Right atrium auricular region (tissue), 2 donors: ENCODE measurements around the gene TMSB10. TPM values are rescaled to one million over a fixed set of nuclear protein-coding genes. Genes with fewer than 3 reads are reported as not detected.
A peak's percentile ranks its signal among the peaks of the same experiment; 100 is the strongest.

Experiments used
- DNase-seq: peaks from one replicate; pipeline ENCODE4 v3.0.0-alpha.2; 2019; ENCODE audit warnings: low spot score
- H3K27ac ChIP-seq, 2 donors: fragments of 200-600 bp; sonication (generic); 1 replicate in 1 of 2; 2 replicates in 1 of 2; pipeline ENCODE4 v1.5.1; 2016 to 2019
- H3K27me3 ChIP-seq, 2 donors: fragments of 200-600 bp; sonication (generic); one replicate each; pipeline versions ENCODE4 v1.5.1 to v1.6.0; 2017 to 2019
- H3K36me3 ChIP-seq: fragments of 200-600 bp; sonication (generic); one replicate; pipeline ENCODE4 v1.5.1; 2016
- H3K4me1 ChIP-seq, 2 donors: fragments of 200-600 bp; sonication (generic); one replicate each; pipeline versions ENCODE4 v1.5.1 to v1.6.0; 2017 to 2019
- H3K4me3 ChIP-seq, 2 donors: fragments of 200-600 bp; sonication (generic); 1 replicate in 1 of 2; 2 replicates in 1 of 2; pipeline ENCODE4 v1.5.1; 2017 to 2019; ENCODE audit warnings: mild to moderate bottlenecking in 1 of 2, moderate library complexity in 1 of 2
- H3K9me3 ChIP-seq, 2 donors: fragments of 200-600 bp; sonication (generic); one replicate each; pipeline ENCODE4 v1.5.1; 2019
- total RNA-seq, 2 donors: library from RNA; depleted of rRNA; stranded (reverse); fragments of >200 nt; gene quantifications; one replicate each; pipeline ENCODE4 v1.1.0, GENCODE V29; 2016
- TF ChIP-seq, protein P1 (sequence below), 2 donors: fragments of 200-600 bp; sonication (generic); IDR thresholded peaks; one replicate each; pipeline ENCODE4 v1.5.1; 2019; ENCODE audit warnings: antibody characterized with exemption in 2 of 2

Gene TMSB10
- total RNA-seq, 2 donors from 2014 or later = 1,113 to 1,769 TPM

DNA sequence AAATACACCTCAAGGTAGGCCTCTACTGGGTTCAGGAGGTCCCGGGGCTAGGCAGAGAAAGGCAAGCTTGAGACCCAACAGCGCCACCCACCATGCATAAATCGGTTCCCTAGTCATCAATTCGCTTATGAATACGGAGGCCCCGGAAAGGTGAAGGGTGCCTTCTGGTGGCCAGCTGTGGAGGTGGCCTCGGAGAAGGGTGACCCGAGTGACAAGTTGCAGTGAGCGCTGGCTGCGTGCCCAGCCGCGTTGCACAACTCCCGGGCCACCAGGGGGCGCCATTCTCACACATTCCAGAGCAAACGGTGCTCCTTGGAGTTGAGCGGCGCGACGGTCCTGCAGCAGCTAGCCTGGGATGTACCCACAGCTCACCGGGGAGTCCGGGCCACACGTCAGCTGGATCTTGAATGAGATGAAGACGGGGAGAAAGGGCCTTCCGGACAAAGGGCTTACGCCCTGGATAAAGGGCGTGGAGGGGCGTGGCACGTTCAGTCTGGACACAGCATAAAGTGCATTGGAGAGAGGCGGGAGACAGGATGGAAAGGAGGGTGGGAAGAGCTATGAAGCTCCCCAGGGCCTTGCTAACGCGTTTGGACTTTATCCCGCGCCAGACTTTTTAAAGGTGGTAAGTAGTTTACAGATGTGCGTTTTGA lies 20.4 kb downstream of the TMSB10 start:
- TF ChIP-seq, protein P1, sequence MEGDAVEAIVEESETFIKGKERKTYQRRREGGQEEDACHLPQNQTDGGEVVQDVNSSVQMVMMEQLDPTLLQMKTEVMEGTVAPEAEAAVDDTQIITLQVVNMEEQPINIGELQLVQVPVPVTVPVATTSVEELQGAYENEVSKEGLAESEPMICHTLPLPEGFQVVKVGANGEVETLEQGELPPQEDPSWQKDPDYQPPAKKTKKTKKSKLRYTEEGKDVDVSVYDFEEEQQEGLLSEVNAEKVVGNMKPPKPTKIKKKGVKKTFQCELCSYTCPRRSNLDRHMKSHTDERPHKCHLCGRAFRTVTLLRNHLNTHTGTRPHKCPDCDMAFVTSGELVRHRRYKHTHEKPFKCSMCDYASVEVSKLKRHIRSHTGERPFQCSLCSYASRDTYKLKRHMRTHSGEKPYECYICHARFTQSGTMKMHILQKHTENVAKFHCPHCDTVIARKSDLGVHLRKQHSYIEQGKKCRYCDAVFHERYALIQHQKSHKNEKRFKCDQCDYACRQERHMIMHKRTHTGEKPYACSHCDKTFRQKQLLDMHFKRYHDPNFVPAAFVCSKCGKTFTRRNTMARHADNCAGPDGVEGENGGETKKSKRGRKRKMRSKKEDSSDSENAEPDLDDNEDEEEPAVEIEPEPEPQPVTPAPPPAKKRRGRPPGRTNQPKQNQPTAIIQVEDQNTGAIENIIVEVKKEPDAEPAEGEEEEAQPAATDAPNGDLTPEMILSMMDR (IDR thresholded peaks at IDR 0.05) = peak; percentile 92 to 96
- H3K27ac ChIP-seq = peak overlapping the region; percentile 28 to 75

GRCh38 chr2:84927275-84927627 lies 21.8 kb downstream of the TMSB10 start:
- H3K9me3 ChIP-seq = no peaks in the 10 kb centered on the region
- no peak for DNase-seq
- H3K4me3 ChIP-seq = no peak overlapping the region
- TF ChIP-seq, protein P1 (IDR thresholded peaks at IDR 0.05) = peak; percentile 6 to 13
- H3K27ac ChIP-seq = no peak overlapping the region
- H3K4me1 ChIP-seq = peaks cover 0 to 18% of the 10 kb centered on the region in 2 donors
- no peaks in the 10 kb centered on the region for H3K27me3 ChIP-seq
- no peaks in the 10 kb centered on the region for H3K36me3 ChIP-seq

More for the DNA sequence above, 20.4 kb downstream of the TMSB10 start:
- no peaks in the 10 kb centered on the region for H3K9me3 ChIP-seq
- H3K4me1 ChIP-seq = peaks cover 0 to 18% of the 10 kb centered on the region in 2 donors
- peak; percentile 99 for DNase-seq
- H3K4me3 ChIP-seq = peak overlapping the region; percentile 3 to 49
- no peaks in the 10 kb centered on the region for H3K36me3 ChIP-seq
- no peaks in the 10 kb centered on the region for H3K27me3 ChIP-seq

DNA sequence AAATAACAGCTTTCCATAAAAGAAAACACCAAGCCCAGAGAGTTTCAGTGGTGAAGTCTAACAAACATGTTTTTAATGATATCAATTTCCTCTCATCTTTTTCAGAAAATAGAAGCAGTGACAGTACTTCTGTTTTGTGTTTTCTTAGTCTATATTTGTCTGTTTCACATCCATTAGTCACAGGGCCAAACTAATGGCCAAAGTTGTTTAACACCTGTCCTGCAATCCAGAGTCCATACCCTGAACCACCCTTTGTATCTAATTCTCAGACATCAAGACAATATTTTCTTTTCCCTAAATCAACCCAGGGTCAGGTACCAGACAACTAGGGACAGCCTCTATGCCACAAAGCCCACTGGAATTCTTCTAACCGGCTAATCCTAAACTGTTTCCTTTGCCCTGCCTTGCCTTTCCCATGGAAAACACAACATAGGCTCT lies 25.9 kb downstream of the TMSB10 start:
- Histone ChIP-seq H3K36me3 (no peaks in the 10 kb centered on the region), H3K4me3 (no peak overlapping the region), H3K27me3 (no peaks in the 10 kb centered on the region), H3K27ac (no peak overlapping the region), H3K4me1 (peaks cover 0 to 5% of the 10 kb centered on the region in 2 donors), H3K9me3 (no peaks in the 10 kb centered on the region)
- TF ChIP-seq, protein P1 (IDR thresholded peaks at IDR 0.05) = no peak
- DNase-seq = no peak

DNA sequence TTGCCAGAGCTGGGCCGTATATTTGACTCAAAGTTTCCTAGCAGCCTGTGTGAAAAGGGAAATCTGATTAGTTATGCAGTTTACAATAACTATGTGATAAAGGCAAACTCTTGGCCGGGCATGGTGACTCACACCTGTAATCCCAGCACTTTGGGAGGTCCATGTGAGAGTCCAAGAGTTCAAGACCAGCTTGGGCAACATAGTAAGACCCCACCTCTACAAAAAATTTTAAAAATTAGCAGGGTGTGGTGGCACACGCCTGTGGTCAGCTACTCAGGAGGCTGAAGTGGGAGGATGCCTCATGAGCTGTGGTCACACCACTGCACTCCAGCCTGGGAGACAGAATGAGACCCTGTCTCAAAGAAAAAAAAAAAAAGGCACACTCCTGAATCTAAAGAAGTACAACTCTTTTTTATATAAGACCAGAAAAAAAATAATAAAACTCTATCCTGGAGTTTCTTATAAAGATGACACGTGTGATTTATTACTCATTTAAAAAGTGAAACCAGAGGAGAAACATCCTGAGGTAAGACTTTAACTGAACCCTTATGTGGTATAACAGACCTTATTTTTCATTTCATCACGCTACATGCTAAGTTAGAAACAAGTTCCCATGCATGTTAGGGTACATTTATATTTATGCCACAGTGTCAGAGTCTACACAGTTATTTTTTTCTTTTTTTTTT lies 32.9 kb downstream of the TMSB10 start:
- H3K36me3 ChIP-seq = no peaks in the 10 kb centered on the region
- no peaks in the 10 kb centered on the region for H3K9me3 ChIP-seq
- DNase-seq = no peak
- H3K4me1 ChIP-seq = no peaks in the 10 kb centered on the region
- TF ChIP-seq, protein P1 (IDR thresholded peaks at IDR 0.05) = no peak
- no peaks in the 10 kb centered on the region for H3K27me3 ChIP-seq
- no peak overlapping the region for H3K27ac ChIP-seq
- H3K4me3 ChIP-seq = no peak overlapping the region

DNA sequence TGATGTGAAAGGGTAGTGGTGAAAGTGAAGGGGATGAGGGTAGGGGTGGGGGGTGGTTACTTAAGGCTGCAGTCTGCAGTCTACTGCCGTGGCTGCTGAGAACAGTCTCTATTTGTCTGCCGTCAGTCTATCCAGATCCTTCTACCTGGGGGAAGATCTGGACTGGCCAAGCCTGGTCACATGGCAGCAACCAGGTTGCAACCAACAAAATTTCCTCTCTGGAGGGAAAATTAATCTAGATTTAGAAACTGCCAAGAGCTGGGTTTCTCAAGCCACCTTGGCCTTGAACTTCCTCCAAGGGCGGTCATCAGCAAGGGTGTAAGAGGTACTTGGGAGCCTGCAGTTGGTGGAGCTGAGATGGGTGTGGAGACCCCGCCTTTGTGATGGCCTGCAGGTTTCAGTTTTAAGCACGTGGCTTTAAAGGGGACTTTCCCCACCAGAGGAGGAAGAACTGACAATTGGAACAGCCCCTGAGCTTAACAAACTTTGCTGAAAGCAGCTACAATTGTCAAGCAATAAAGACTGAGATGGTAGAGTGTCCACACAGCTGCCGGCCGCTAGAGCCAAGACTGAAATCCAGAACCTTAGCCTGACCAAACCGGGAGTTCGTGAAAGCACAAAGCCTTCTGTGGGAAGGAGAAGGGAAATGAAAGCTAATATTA lies 34.1 kb downstream of the TMSB10 start:
- no peaks in the 10 kb centered on the region for H3K36me3 ChIP-seq
- no peak overlapping the region for H3K4me3 ChIP-seq
- H3K9me3 ChIP-seq = no peaks in the 10 kb centered on the region
- H3K27ac ChIP-seq = no peak overlapping the region
- H3K4me1 ChIP-seq = no peaks in the 10 kb centered on the region
- TF ChIP-seq, protein P1 (IDR thresholded peaks at IDR 0.05) = no peak
- no peaks in the 10 kb centered on the region for H3K27me3 ChIP-seq
- DNase-seq = no peak
